Endodermal cell (in vitro differentiated cells): ENCODE data around the gene GALNT2. TPM values are rescaled to one million over a fixed set of nuclear protein-coding genes. Genes with fewer than 3 reads are reported as not detected.

Source experiments
- DNase-seq: peaks from one replicate; pipeline ENCODE4 v3.0.0-alpha.2; 2017
- H3K27ac ChIP-seq: 2 replicates; pipeline ENCODE4 v1.5.1; 2013; ENCODE audit warnings: mild to moderate bottlenecking, low read depth, low read length, moderate library complexity
- H3K27me3 ChIP-seq: 2 replicates; pipeline ENCODE4 v1.6.1; 2013; ENCODE audit warnings: mild to moderate bottlenecking, low read length, moderate library complexity; ENCODE audit not compliant: insufficient read depth, control insufficient read depth, poor library complexity, severe bottlenecking
- H3K36me3 ChIP-seq: 2 replicates; pipeline ENCODE4 v1.7.0; 2013; ENCODE audit warnings: mild to moderate bottlenecking, low read length, moderate library complexity; ENCODE audit not compliant: control insufficient read depth, insufficient read depth
- H3K4me1 ChIP-seq: one replicate; pipeline ENCODE4 v1.7.0; 2013; ENCODE audit warnings: low read length; ENCODE audit not compliant: control insufficient read depth, insufficient read depth
- H3K4me3 ChIP-seq: 2 replicates; pipeline ENCODE4 v1.5.1; 2013; ENCODE audit warnings: mild to moderate bottlenecking, low read length, moderate library complexity
- H3K9ac ChIP-seq: 2 replicates; pipeline ENCODE4 v1.6.1; 2013; ENCODE audit warnings: mild to moderate bottlenecking, low read length, moderate library complexity; ENCODE audit not compliant: poor library complexity, severe bottlenecking; ENCODE audit errors: extremely low read depth
- H3K9me3 ChIP-seq: 2 replicates; pipeline ENCODE4 v1.6.1; 2013; ENCODE audit warnings: mild to moderate bottlenecking, low read length, moderate library complexity; ENCODE audit not compliant: control insufficient read depth
- H3K27ac Mint-ChIP-seq: 2 replicates; pipeline ENCODE4 v1.8.0; 2020; ENCODE audit warnings: mixed read lengths
- H3K27me3 Mint-ChIP-seq: 2 replicates; pipeline ENCODE4 v1.8.0; 2021; ENCODE audit warnings: mild to moderate bottlenecking, mixed read lengths; ENCODE audit not compliant: insufficient read depth
- H3K36me3 Mint-ChIP-seq: 2 replicates; pipeline ENCODE4 v1.8.0; 2020; ENCODE audit warnings: low read depth, mixed read lengths
- H3K4me1 Mint-ChIP-seq: 2 replicates; pipeline ENCODE4 v1.8.0; 2020; ENCODE audit warnings: mixed read lengths
- H3K4me3 Mint-ChIP-seq: 2 replicates; pipeline ENCODE4 v1.8.0; 2020; ENCODE audit warnings: mild to moderate bottlenecking, moderate library complexity, mixed read lengths
- H3K9me3 Mint-ChIP-seq: 2 replicates; pipeline ENCODE4 v1.8.0; 2020; ENCODE audit warnings: mild to moderate bottlenecking, mixed read lengths
- whole genome bisulfite sequencing, 2 experiments: methylation state at CpG; one replicate each; pipeline versions ENCODE4 v1.1.5 to v1.1.7; 2013; ENCODE audit warnings: missing lambda C conversion rate in 2 of 2, mixed read lengths in 1 of 2; ENCODE audit not compliant: insufficient coverage in 1 of 2, insufficient read length in 1 of 2; 5-methylcytosine and 5-hydroxymethylcytosine counted together
- total RNA-seq, 2 donors: library from RNA; stranded (reverse); fragmentation: NEBNext Ultra II Directional in 1 of 2; extraction: Animal tissue kit (Norgen Biotek cat#: 25700) in 1 of 2; gene quantifications; 2 replicates in 1 of 2; 3 replicates in 1 of 2; pipeline ENCODE4 v1.2.1, GENCODE V29; 2021
- TF ChIP-seq, protein P1 (sequence below): fragments of 200-600 bp; sonication (generic); conservative IDR thresholded peaks from 2 replicates; pipeline ENCODE4 v1.5.0; 2021; ENCODE audit warnings: antibody characterized with exemption, mild to moderate bottlenecking

GALNT2 gene
- total RNA-seq, 2 donors from 2014 or later = 41.6 to 63.5 TPM

DNA sequence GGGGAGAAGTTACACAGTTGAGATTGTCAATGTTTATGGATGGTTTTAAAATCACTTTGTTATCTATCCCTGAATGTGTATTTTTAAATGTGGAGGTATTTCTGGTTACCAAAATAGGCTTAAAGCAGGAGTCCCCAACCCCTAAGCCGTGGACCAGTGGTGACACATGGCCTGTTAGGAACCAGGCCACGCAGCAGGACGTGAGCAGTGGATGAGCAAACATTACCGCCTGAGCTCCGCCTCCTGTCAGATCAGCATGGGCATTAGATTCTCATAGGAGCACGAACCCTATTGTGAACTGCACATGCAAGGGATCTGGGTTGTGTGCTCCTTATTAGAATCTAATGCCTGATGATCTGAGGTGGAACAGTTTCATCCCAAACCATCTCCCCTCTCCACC is 151.6 kb downstream of the GALNT2 start:
- Histone ChIP-seq H3K4me1 (no peaks in the 10 kb centered on the region), H3K9ac (no peak overlapping the region), H3K9me3 (no peaks in the 10 kb centered on the region), H3K36me3 (no peaks in the 10 kb centered on the region), H3K4me3 (no peak overlapping the region), H3K27ac (no peak overlapping the region), H3K27me3 (no peaks in the 10 kb centered on the region)
- 91 to 97% methylated on average over 3 to 6 of the region's 6 CpGs for WGBS, 2 experiments
- Mint-ChIP-seq H3K9me3 (peaks cover 4% of the 10 kb centered on the region), H3K27ac (no peak overlapping the region), H3K36me3 (no peaks in the 10 kb centered on the region), H3K4me3 (no peak overlapping the region), H3K27me3 (no peaks in the 10 kb centered on the region), H3K4me1 (peaks cover 30% of the 10 kb centered on the region)
- DNase-seq = no peak
- TF ChIP-seq, protein P1, sequence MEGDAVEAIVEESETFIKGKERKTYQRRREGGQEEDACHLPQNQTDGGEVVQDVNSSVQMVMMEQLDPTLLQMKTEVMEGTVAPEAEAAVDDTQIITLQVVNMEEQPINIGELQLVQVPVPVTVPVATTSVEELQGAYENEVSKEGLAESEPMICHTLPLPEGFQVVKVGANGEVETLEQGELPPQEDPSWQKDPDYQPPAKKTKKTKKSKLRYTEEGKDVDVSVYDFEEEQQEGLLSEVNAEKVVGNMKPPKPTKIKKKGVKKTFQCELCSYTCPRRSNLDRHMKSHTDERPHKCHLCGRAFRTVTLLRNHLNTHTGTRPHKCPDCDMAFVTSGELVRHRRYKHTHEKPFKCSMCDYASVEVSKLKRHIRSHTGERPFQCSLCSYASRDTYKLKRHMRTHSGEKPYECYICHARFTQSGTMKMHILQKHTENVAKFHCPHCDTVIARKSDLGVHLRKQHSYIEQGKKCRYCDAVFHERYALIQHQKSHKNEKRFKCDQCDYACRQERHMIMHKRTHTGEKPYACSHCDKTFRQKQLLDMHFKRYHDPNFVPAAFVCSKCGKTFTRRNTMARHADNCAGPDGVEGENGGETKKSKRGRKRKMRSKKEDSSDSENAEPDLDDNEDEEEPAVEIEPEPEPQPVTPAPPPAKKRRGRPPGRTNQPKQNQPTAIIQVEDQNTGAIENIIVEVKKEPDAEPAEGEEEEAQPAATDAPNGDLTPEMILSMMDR = no peak

DNA sequence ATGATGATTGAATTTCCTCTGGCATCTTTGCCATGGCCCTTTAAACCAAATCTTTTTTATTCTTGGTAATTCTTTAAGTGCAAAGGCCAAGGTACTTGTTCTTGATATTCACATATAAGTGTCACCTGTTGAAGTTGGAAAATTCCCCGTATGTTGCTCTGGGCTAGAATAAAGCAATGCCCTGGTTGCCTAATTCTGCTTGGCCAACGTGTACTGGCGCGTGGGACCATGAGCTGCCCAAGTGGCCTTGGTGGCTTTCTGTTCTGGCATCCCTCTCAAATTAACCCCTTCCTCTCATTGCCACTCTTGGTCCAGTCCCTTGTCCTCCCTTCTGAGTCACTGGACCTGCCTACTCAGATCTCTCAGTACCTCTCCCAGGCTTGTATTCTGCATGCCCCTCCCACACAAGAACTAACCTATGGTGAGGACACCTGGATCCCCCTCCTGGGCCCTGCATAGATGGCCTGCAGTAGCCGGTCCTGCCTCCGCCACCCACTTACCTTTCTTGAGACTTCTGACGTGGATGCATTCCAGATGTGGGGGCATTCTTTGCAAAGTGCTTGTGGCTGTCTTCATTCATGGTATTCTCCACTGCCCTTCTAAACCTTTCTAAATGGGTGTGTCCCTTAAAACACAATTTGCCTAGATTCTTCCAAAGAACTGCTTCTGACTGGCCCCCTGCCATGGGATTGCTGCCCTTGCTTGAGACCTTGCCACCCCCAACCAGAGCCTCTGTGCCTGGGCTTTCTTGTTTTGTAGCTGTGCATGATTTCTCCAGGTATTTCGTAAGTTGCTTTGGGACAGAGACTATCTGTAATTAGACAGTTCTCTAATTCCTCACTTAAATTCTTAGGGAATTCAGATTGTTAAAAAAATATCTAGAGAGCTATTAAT is 152.4 kb downstream of the GALNT2 start:
- Mint-ChIP-seq H3K27me3 (no peaks in the 10 kb centered on the region), H3K27ac (no peak overlapping the region), H3K36me3 (no peaks in the 10 kb centered on the region), H3K4me1 (peaks cover 34% of the 10 kb centered on the region), H3K9me3 (peaks cover 2% of the 10 kb centered on the region), H3K4me3 (no peak overlapping the region)
- Histone ChIP-seq H3K4me1 (no peaks in the 10 kb centered on the region), H3K36me3 (no peaks in the 10 kb centered on the region), H3K27ac (no peak overlapping the region), H3K4me3 (no peak overlapping the region), H3K9me3 (no peaks in the 10 kb centered on the region), H3K27me3 (no peaks in the 10 kb centered on the region), H3K9ac (no peak overlapping the region)
- no peak for DNase-seq
- TF ChIP-seq, protein P1 = no peak
- 88 to 89% methylated on average over 7 to 8 of the region's 8 CpGs for WGBS, 2 experiments

DNA sequence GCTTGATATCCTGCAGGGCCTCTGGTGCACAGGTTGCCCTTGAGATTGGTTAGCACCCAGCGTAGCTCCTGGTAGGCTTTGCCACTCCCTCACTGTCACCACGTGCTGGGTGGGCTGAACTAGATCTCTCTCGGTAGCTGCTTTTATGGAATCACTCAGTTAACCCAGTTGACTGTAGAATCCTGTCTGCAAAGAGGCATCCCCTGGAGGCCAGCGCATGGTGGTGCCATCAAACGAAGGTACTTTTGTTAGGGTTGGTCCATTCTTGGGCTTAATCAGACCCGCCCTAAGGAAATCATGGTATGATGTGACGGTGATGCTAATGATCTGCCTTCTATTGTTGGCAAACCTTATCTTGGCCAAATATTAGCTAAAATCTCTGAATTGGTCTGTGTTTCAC is 153.4 kb downstream of the GALNT2 start:
- DNase-seq = no peak
- Histone ChIP-seq H3K4me1 (no peaks in the 10 kb centered on the region), H3K27ac (no peak overlapping the region), H3K9ac (no peak overlapping the region), H3K9me3 (no peaks in the 10 kb centered on the region), H3K36me3 (no peaks in the 10 kb centered on the region), H3K27me3 (no peaks in the 10 kb centered on the region), H3K4me3 (no peak overlapping the region)
- Mint-ChIP-seq H3K4me1 (peaks cover 35% of the 10 kb centered on the region), H3K27me3 (no peaks in the 10 kb centered on the region), H3K36me3 (no peaks in the 10 kb centered on the region), H3K27ac (no peak overlapping the region), H3K9me3 (no peaks in the 10 kb centered on the region), H3K4me3 (no peak overlapping the region)
- TF ChIP-seq, protein P1 = peak; percentile 63
- WGBS, 2 experiments = 81 to 82% methylated on average over 5 to 7 of the region's 7 CpGs
